ENCODE results near the gene BSG.

BSG gene

GRCh38 chr19:567296-567900 is 5.0 kb upstream of the BSG start:
- no peak for DNase-seq (ENCODE audit: low read depth)
- no peak overlapping the region for H3K4me3 ChIP-seq (ENCODE audit: low read length)
- TF ChIP-seq, protein P1, sequence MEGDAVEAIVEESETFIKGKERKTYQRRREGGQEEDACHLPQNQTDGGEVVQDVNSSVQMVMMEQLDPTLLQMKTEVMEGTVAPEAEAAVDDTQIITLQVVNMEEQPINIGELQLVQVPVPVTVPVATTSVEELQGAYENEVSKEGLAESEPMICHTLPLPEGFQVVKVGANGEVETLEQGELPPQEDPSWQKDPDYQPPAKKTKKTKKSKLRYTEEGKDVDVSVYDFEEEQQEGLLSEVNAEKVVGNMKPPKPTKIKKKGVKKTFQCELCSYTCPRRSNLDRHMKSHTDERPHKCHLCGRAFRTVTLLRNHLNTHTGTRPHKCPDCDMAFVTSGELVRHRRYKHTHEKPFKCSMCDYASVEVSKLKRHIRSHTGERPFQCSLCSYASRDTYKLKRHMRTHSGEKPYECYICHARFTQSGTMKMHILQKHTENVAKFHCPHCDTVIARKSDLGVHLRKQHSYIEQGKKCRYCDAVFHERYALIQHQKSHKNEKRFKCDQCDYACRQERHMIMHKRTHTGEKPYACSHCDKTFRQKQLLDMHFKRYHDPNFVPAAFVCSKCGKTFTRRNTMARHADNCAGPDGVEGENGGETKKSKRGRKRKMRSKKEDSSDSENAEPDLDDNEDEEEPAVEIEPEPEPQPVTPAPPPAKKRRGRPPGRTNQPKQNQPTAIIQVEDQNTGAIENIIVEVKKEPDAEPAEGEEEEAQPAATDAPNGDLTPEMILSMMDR (conservative IDR thresholded peaks at IDR 0.05; ENCODE audit: low read length): no peak

DNA sequence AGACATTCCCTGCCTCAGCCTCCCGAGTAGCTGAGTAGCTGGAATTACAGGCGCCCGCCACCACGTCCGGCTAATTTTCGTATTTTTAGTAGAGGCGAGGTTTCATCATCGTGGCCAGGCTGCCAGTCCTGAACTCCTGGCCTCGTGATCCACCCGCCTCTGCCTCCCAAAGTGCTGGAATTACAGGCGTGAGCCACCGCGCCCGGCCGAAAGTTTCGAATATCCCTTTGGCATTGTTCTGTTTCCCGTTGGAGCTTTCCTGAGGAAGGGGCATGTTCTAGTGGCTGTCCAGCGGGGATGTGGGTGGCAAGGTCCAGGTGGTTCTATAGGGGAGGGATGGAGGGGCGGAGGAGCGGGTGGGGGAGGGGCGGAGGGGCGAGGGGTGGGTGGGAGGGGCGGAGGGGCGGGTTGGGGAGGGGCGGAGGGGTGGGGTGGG is 2.1 kb upstream of the BSG start:
- H3K4me3 ChIP-seq (ENCODE audit: low read length): no peak overlapping the region
- no peak for DNase-seq (ENCODE audit: low read depth)
- TF ChIP-seq, protein P1 (conservative IDR thresholded peaks at IDR 0.05; ENCODE audit: low read length): no peak

DNA sequence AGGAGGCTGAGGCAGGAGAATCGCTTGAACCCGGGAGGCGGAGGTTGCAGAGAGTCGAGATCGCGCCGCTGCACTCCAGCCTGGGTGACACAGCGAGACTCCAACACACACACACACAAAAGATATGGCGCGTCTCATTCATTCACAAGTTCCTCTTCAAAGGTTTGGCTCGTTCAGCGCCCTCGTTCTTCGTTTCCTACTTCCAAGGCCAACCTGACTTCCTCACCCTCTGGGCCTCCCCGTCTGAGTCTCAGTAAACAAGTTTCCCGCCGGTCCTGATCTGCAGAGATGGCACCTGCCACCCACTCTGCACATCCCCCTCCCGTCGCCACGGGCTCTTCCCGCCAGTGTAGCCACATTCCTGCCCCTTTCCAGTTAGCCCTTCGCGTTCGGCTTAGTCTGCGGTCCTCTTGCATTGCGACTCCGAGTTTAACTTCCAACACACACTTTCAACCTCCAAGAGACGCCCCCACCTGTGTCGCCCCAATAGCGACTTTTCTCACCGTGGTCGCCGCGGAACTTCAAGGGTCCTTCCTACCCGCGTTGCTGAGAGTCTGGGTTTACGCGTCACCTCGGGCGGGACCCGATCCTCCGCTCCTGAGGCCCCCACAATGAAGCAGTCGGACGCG is 1.3 kb upstream of the BSG start:
- TF ChIP-seq, protein P1 (conservative IDR thresholded peaks at IDR 0.05; ENCODE audit: low read length): no peak
- no peak for DNase-seq (ENCODE audit: low read depth)
- peak overlapping the region; percentile 65 for H3K4me3 ChIP-seq (ENCODE audit: low read length)

GRCh38 chr19:571566-571974 is 826 bp upstream of the BSG start:
- DNase-seq (ENCODE audit: low read depth): no peak
- TF ChIP-seq, protein P1 (conservative IDR thresholded peaks at IDR 0.05; ENCODE audit: low read length): no peak
- peak overlapping the region; percentile 65 for H3K4me3 ChIP-seq (ENCODE audit: low read length)

GRCh38 chr19:572743-573518 is 535 bp downstream of the BSG start:
- H3K4me3 ChIP-seq (ENCODE audit: low read length): peak overlapping the region; percentile 91
- peak; percentile 52 for DNase-seq (ENCODE audit: low read depth)
- TF ChIP-seq, protein P1 (conservative IDR thresholded peaks at IDR 0.05; ENCODE audit: low read length): no peak

GRCh38 chr19:573519-573825 is 1.1 kb downstream of the BSG start:
- no peak for DNase-seq (ENCODE audit: low read depth)
- TF ChIP-seq, protein P1 (conservative IDR thresholded peaks at IDR 0.05; ENCODE audit: low read length): no peak
- H3K4me3 ChIP-seq (ENCODE audit: low read length): peak overlapping the region; percentile 91

Measured in AG10803 (cell line).